ENCODE data around the gene SPATA13. TPM values are rescaled to one million over a fixed set of nuclear protein-coding genes. Genes with fewer than 3 reads are reported as not detected.

SPATA13 gene
- total RNA-seq, 1 experiment from 2014 or later: 43.0 TPM

- H3F3A ChIP-seq (ENCODE audit: low read length, unreplicated experiment): no peaks in the 10 kb centered on the region
- no peaks in the 10 kb centered on the region for H4K20me1 ChIP-seq (ENCODE audit: low read length)
- no peaks in the 10 kb centered on the region for H3K9me2 ChIP-seq (replicated peaks; ENCODE audit: low read length)
- no peaks in the 10 kb centered on the region for H3K79me2 ChIP-seq (ENCODE audit: low read length)
- H3K9ac ChIP-seq (ENCODE audit: low read length): no peak overlapping the region
- ChIA-PET CTCF (no interaction called here), POLR2A (ENCODE audit: unreplicated experiment) (no interaction called here)
- no peaks in the 10 kb centered on the region for H3K4me1 ChIP-seq (ENCODE audit: insufficient read depth, low read length)
- BruUV-seq (replicated peaks): no TSS peak
- no peaks in the 10 kb centered on the region for H3K27me3 ChIP-seq (ENCODE audit: low read length)
- H2AFZ ChIP-seq (ENCODE audit: low read length): no peak overlapping the region
- DNase-seq: no peak
- no peak overlapping the region for H3K27ac ChIP-seq (ENCODE audit: low read length)
- intact Hi-C loops (cut with micrococcal nuclease): no loop called here
- no peak overlapping the region for H3K4me3 ChIP-seq (ENCODE audit: low read length)
- no peak overlapping the region for H3K4me2 ChIP-seq (ENCODE audit: low read length)
- TF ChIP-seq EZH2 (IDR thresholded peaks at IDR 0.05; ENCODE audit: low read length, unreplicated experiment) (no peak), EZH2phosphoT487 (IDR thresholded peaks at IDR 0.05; ENCODE audit: borderline replicate concordance, low read length) (no peak)
- TF ChIP-seq, protein P1, sequence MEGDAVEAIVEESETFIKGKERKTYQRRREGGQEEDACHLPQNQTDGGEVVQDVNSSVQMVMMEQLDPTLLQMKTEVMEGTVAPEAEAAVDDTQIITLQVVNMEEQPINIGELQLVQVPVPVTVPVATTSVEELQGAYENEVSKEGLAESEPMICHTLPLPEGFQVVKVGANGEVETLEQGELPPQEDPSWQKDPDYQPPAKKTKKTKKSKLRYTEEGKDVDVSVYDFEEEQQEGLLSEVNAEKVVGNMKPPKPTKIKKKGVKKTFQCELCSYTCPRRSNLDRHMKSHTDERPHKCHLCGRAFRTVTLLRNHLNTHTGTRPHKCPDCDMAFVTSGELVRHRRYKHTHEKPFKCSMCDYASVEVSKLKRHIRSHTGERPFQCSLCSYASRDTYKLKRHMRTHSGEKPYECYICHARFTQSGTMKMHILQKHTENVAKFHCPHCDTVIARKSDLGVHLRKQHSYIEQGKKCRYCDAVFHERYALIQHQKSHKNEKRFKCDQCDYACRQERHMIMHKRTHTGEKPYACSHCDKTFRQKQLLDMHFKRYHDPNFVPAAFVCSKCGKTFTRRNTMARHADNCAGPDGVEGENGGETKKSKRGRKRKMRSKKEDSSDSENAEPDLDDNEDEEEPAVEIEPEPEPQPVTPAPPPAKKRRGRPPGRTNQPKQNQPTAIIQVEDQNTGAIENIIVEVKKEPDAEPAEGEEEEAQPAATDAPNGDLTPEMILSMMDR (conservative IDR thresholded peaks at IDR 0.05; ENCODE audit: low read depth, low read length): no peak
- H3K36me3 ChIP-seq (ENCODE audit: low read depth, low read length): peaks cover 11% of the 10 kb centered on the region
- ATAC-seq: no peak
- H3K9me3 ChIP-seq (ENCODE audit: low read length): no peaks in the 10 kb centered on the region
These were observed 139.1 kb downstream of the SPATA13 start for GRCh38 chr13:24299488-24300114.

GRCh38 chr13:24301434-24301833 lies 140.9 kb downstream of the SPATA13 start:
- no peak overlapping the region for H3K4me3 ChIP-seq (ENCODE audit: low read length)
- H3K9me3 ChIP-seq (ENCODE audit: low read length): no peaks in the 10 kb centered on the region
- H3K79me2 ChIP-seq (ENCODE audit: low read length): no peaks in the 10 kb centered on the region
- peaks cover 11% of the 10 kb centered on the region for H3K36me3 ChIP-seq (ENCODE audit: low read depth, low read length)
- no peak for DNase-seq
- H3K4me2 ChIP-seq (ENCODE audit: low read length): no peak overlapping the region
- H3F3A ChIP-seq (ENCODE audit: low read length, unreplicated experiment): no peaks in the 10 kb centered on the region
- H2AFZ ChIP-seq (ENCODE audit: low read length): no peak overlapping the region
- no TSS peak for BruUV-seq (replicated peaks)
- no peaks in the 10 kb centered on the region for H3K27me3 ChIP-seq (ENCODE audit: low read length)
- no peak overlapping the region for H3K9ac ChIP-seq (ENCODE audit: low read length)
- peaks cover 7% of the 10 kb centered on the region for H3K4me1 ChIP-seq (ENCODE audit: insufficient read depth, low read length)
- intact Hi-C loops (cut with micrococcal nuclease): no loop called here
- H3K9me2 ChIP-seq (replicated peaks; ENCODE audit: low read length): no peaks in the 10 kb centered on the region
- H4K20me1 ChIP-seq (ENCODE audit: low read length): 0 out of 2 replicates have a peak, but pooled peaks cover 3% of the 10 kb centered on the region
- ChIA-PET CTCF (no interaction called here), POLR2A (ENCODE audit: unreplicated experiment) (no interaction called here)
- ATAC-seq: no peak
- TF ChIP-seq EZH2 (IDR thresholded peaks at IDR 0.05; ENCODE audit: low read length, unreplicated experiment): no peak
- TF ChIP-seq, protein P1 (conservative IDR thresholded peaks at IDR 0.05; ENCODE audit: low read depth, low read length): no peak
- TF ChIP-seq EZH2phosphoT487 (IDR thresholded peaks at IDR 0.05; ENCODE audit: borderline replicate concordance, low read length): no peak
- no peak overlapping the region for H3K27ac ChIP-seq (ENCODE audit: low read length)

GRCh38 chr13:24301911-24302310 lies 141.4 kb downstream of the SPATA13 start:
- POLR2A ChIA-PET (ENCODE audit: unreplicated experiment): no interaction called here
- Histone ChIP-seq H3K36me3 (ENCODE audit: low read depth, low read length) (peaks cover 11% of the 10 kb centered on the region), H3K4me3 (ENCODE audit: low read length) (no peak overlapping the region), H3K79me2 (ENCODE audit: low read length) (no peaks in the 10 kb centered on the region), H3K9ac (ENCODE audit: low read length) (no peak overlapping the region), H3K27me3 (ENCODE audit: low read length) (no peaks in the 10 kb centered on the region), H3F3A (ENCODE audit: low read length, unreplicated experiment) (no peaks in the 10 kb centered on the region), H3K9me2 (replicated peaks; ENCODE audit: low read length) (no peaks in the 10 kb centered on the region), H3K27ac (ENCODE audit: low read length) (no peak overlapping the region), H3K4me1 (ENCODE audit: insufficient read depth, low read length) (peaks cover 11% of the 10 kb centered on the region), H3K4me2 (ENCODE audit: low read length) (no peak overlapping the region), H4K20me1 (ENCODE audit: low read length) (0 out of 2 replicates have a peak, but pooled peaks cover 3% of the 10 kb centered on the region), H3K9me3 (ENCODE audit: low read length) (no peaks in the 10 kb centered on the region), H2AFZ (ENCODE audit: low read length) (no peak overlapping the region)
- no peak for TF ChIP-seq EZH2 (IDR thresholded peaks at IDR 0.05; ENCODE audit: low read length, unreplicated experiment)
- TF ChIP-seq EZH2phosphoT487 (IDR thresholded peaks at IDR 0.05; ENCODE audit: borderline replicate concordance, low read length): no peak
- TF ChIP-seq, protein P1 (conservative IDR thresholded peaks at IDR 0.05; ENCODE audit: low read depth, low read length): no peak
- DNase-seq: no peak
- no peak for ATAC-seq
- CTCF ChIA-PET: no interaction called here
- no TSS peak for BruUV-seq (replicated peaks)
- intact Hi-C loops (cut with micrococcal nuclease): no loop called here

All from PC-3 (cell line).